Fibroblast of lung (primary cell): Measurements from ENCODE around the gene DMWD. TPM values are rescaled to one million over a fixed set of nuclear protein-coding genes. Genes with fewer than 3 reads are reported as not detected.

Experiments used
- DNase-seq, 2 donors: peaks; one replicate each; pipeline versions ENCODE4 v3.0.0 to v3.0.0-alpha.2; 2010; ENCODE audit warnings: low read depth in 2 of 2
- H2AFZ ChIP-seq: 2 replicates; pipeline ENCODE4 v1.5.1; 2012; ENCODE audit warnings: low read length, control low read depth, inconsistent platforms
- H3K27ac ChIP-seq: 2 replicates; pipeline ENCODE4 v1.5.1; 2011; ENCODE audit warnings: low read length, control low read depth; ENCODE audit not compliant: insufficient read depth
- H3K27me3 ChIP-seq: 2 replicates; pipeline ENCODE4 v1.5.1; 2011; ENCODE audit warnings: mild to moderate bottlenecking, low read length; ENCODE audit not compliant: control insufficient read depth, insufficient read depth
- H3K36me3 ChIP-seq: 2 replicates; pipeline ENCODE4 v1.5.1; 2011; ENCODE audit warnings: low read length; ENCODE audit not compliant: control insufficient read depth, insufficient read depth
- H3K4me1 ChIP-seq: 2 replicates; pipeline ENCODE4 v1.5.1; 2011; ENCODE audit warnings: low read length; ENCODE audit not compliant: control insufficient read depth, insufficient read depth; ENCODE audit errors: extremely low read depth
- H3K4me2 ChIP-seq: 2 replicates; pipeline ENCODE4 v1.5.1; 2011; ENCODE audit warnings: low read length, control low read depth; ENCODE audit not compliant: insufficient read depth; ENCODE audit errors: extremely low read depth
- H3K4me3 ChIP-seq, 4 experiments: fragments of 200-600 bp in 1 of 4; sonication (generic) in 1 of 4; replicated peaks in 1 of 4; 2 replicates each; pipeline ENCODE4 v1.5.1; 2011 to 2016; ENCODE audit warnings: low read length in 4 of 4, low read depth in 3 of 4, mild to moderate bottlenecking in 3 of 4, control low read depth in 2 of 4, inconsistent platforms in 1 of 4, mixed read lengths in 1 of 4; ENCODE audit not compliant: insufficient read depth in 1 of 4; ENCODE audit errors: control extremely low read depth in 1 of 4
- H3K79me2 ChIP-seq: 2 replicates; pipeline ENCODE4 v1.5.1; 2012; ENCODE audit warnings: mild to moderate bottlenecking, low read length, inconsistent platforms; ENCODE audit not compliant: control insufficient read depth, insufficient read depth
- H3K9ac ChIP-seq: 2 replicates; pipeline ENCODE4 v1.5.1; 2011; ENCODE audit warnings: mild to moderate bottlenecking, low read length, control low read depth; ENCODE audit not compliant: insufficient read depth
- H3K9me3 ChIP-seq: 2 replicates; pipeline ENCODE4 v1.5.1; 2012; ENCODE audit warnings: low read depth, low read length; ENCODE audit not compliant: control insufficient read depth, insufficient read depth
- H4K20me1 ChIP-seq: 2 replicates; pipeline ENCODE4 v1.5.1; 2011; ENCODE audit warnings: low read length; ENCODE audit not compliant: control insufficient read depth, insufficient read depth; ENCODE audit errors: extremely low read depth
- EZH2 ChIP-seq: IDR thresholded peaks from 2 replicates; pipeline ENCODE4 v1.5.1; 2012; ENCODE audit warnings: low read length, control low read depth, mild to moderate bottlenecking; ENCODE audit errors: missing control alignments
- polyA plus RNA-seq, 2 donors: library from polyadenylated mRNA; depleted of rRNA in 1 of 2; stranded (reverse) in 1 of 2; unstranded in 1 of 2; fragments of >200 nt; gene quantifications; 2 replicates each; pipeline ENCODE4 v1.2.1, GENCODE V29; 2011 to 2012; ENCODE audit warnings: missing spikeins in 1 of 2
- total RNA-seq: library from RNA; depleted of rRNA; stranded (reverse); fragments of >200 nt; gene quantifications from 2 replicates; pipeline ENCODE4 v1.2.1, GENCODE V29; 2014
- TF ChIP-seq, protein P1 (sequence below), 2 donors: IDR thresholded peaks in 1 of 2; conservative IDR thresholded peaks in 1 of 2; 1 replicate in 1 of 2; 2 replicates in 1 of 2; pipeline ENCODE4 v1.5.1; 2011 to 2012; ENCODE audit warnings: low read length in 2 of 2, control low read depth in 1 of 2, inconsistent platforms in 1 of 2, low read depth in 1 of 2, mild to moderate bottlenecking in 1 of 2

The DMWD gene
- total and polyA plus RNA-seq, 2 donors (not counting 1 experiment from before 2014, with no cell fraction given): 18.1 to 33.5 TPM

DNA sequence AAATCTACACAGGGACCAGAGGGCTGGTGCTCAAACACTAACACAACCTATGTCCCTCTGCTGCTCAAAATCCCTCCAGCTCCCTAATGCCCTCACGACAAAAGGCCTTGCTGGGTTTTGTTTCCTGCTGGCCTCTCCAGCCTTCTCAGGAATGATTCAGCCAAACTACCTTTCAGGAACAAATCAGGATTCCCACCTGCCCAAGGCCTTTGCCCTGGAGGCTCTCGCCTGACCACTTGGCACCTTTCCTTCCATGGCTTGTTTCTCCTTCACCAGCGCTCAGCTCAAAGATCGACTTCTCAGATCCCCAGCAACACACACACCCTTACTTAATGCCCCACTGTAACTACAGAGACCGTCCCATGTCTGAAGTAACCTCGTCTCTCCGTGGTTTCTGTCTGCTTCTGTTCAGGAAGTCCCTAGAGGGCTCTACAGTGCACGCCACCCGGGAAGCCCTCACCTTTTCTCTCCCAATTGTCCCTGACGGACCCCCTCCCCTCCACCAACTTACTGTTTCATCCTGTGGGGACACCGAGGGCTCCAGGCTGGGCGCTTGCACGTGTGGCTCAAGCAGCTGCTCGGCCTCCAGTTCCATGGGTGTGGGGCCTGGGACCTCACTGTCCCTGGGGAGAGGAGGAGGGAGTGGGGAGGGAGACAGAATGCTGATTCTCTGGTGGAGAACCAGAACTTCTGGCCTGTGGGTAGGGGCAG, 20.4 kb downstream of the DMWD start:
- TF ChIP-seq EZH2: no peak
- TF ChIP-seq, protein P1, sequence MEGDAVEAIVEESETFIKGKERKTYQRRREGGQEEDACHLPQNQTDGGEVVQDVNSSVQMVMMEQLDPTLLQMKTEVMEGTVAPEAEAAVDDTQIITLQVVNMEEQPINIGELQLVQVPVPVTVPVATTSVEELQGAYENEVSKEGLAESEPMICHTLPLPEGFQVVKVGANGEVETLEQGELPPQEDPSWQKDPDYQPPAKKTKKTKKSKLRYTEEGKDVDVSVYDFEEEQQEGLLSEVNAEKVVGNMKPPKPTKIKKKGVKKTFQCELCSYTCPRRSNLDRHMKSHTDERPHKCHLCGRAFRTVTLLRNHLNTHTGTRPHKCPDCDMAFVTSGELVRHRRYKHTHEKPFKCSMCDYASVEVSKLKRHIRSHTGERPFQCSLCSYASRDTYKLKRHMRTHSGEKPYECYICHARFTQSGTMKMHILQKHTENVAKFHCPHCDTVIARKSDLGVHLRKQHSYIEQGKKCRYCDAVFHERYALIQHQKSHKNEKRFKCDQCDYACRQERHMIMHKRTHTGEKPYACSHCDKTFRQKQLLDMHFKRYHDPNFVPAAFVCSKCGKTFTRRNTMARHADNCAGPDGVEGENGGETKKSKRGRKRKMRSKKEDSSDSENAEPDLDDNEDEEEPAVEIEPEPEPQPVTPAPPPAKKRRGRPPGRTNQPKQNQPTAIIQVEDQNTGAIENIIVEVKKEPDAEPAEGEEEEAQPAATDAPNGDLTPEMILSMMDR (conservative IDR thresholded peaks at IDR 0.05 in 1 of 2, IDR thresholded peaks at IDR 0.05 in 1 of 2; ENCODE audit: low read depth in 1 of 2, low read length in 2 of 2): no peak
- Histone ChIP-seq H3K4me2 (no peak overlapping the region), H3K4me1 (peaks cover 4% of the 10 kb centered on the region), H4K20me1 (no peaks in the 10 kb centered on the region), H3K27ac (no peak overlapping the region), H2AFZ (no peak overlapping the region), H3K9ac (no peak overlapping the region), H3K36me3 (peaks cover 20% of the 10 kb centered on the region), H3K9me3 (no peaks in the 10 kb centered on the region), H3K79me2 (no peaks in the 10 kb centered on the region), H3K4me3 (no peak overlapping the region), H3K27me3 (no peaks in the 10 kb centered on the region)
- DNase-seq: no peak

GRCh38 chr19:45771311-45771933, 21.2 kb downstream of the DMWD start:
- no peak overlapping the region for H3K4me3 ChIP-seq
- no peaks in the 10 kb centered on the region for H4K20me1 ChIP-seq
- H3K27me3 ChIP-seq: no peaks in the 10 kb centered on the region
- H3K79me2 ChIP-seq: peaks cover under 1% of the 10 kb centered on the region
- H3K9me3 ChIP-seq: no peaks in the 10 kb centered on the region
- DNase-seq: no peak
- peaks cover 12% of the 10 kb centered on the region for H3K4me1 ChIP-seq
- H3K9ac ChIP-seq: no peak overlapping the region
- TF ChIP-seq, protein P1 (conservative IDR thresholded peaks at IDR 0.05 in 1 of 2, IDR thresholded peaks at IDR 0.05 in 1 of 2; ENCODE audit: low read depth in 1 of 2, low read length in 2 of 2): no peak
- H2AFZ ChIP-seq: no peak overlapping the region
- no peak overlapping the region for H3K27ac ChIP-seq
- H3K4me2 ChIP-seq: no peak overlapping the region
- peaks cover 14% of the 10 kb centered on the region for H3K36me3 ChIP-seq

DNA sequence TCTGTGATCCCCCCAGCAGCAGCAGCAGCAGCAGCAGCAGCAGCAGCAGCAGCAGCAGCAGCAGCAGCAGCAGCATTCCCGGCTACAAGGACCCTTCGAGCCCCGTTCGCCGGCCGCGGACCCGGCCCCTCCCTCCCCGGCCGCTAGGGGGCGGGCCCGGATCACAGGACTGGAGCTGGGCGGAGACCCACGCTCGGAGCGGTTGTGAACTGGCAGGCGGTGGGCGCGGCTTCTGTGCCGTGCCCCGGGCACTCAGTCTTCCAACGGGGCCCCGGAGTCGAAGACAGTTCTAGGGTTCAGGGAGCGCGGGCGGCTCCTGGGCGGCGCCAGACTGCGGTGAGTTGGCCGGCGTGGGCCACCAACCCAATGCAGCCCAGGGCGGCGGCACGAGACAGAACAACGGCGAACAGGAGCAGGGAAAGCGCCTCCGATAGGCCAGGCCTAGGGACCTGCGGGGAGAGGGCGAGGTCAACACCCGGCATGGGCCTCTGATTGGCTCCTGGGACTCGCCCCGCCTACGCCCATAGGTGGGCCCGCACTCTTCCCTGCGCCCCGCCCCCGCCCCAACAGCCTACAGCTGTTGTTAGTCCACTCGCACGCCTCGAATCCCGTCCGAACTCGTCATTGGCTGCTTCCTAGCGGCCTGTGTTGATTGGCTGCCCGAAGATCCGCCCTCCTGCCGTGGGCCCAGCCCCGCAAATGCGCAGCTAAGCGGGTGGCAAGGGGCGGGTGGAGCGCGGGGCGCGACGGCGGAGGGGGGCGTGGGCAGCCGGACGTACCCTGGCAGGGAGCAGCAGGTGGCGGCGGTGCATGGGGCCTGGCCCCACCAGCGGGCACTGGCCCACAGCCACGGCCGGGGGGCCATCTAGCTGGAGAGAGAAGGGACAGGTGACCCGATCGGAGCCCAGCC, 22.2 kb downstream of the DMWD start:
- DNase-seq: peak; percentile 98
- Histone ChIP-seq H3K36me3 (peaks cover 14% of the 10 kb centered on the region), H4K20me1 (no peaks in the 10 kb centered on the region), H3K4me1 (peaks cover 18% of the 10 kb centered on the region), H3K9ac (peak overlapping the region; percentile 50), H3K4me3 (peak overlapping the region; percentile 48 to 68 (median 60)), H3K27ac (peak overlapping the region; percentile 80), H3K79me2 (peaks cover 4% of the 10 kb centered on the region), H3K4me2 (peak overlapping the region; percentile 96), H3K9me3 (no peaks in the 10 kb centered on the region), H2AFZ (no peak overlapping the region), H3K27me3 (no peaks in the 10 kb centered on the region)
- no peak for TF ChIP-seq EZH2
- TF ChIP-seq, protein P1 (conservative IDR thresholded peaks at IDR 0.05 in 1 of 2, IDR thresholded peaks at IDR 0.05 in 1 of 2; ENCODE audit: low read depth in 1 of 2, low read length in 2 of 2): peak; percentile 63 to 66
